NCI-H2171 (cell line): ENCODE measurements around the gene MX1.

Experiments
- DNase-seq: peaks from one replicate; lab custom pipeline; 2025; lab: John Stamatoyannopoulos, UW

Gene MX1

DNA sequence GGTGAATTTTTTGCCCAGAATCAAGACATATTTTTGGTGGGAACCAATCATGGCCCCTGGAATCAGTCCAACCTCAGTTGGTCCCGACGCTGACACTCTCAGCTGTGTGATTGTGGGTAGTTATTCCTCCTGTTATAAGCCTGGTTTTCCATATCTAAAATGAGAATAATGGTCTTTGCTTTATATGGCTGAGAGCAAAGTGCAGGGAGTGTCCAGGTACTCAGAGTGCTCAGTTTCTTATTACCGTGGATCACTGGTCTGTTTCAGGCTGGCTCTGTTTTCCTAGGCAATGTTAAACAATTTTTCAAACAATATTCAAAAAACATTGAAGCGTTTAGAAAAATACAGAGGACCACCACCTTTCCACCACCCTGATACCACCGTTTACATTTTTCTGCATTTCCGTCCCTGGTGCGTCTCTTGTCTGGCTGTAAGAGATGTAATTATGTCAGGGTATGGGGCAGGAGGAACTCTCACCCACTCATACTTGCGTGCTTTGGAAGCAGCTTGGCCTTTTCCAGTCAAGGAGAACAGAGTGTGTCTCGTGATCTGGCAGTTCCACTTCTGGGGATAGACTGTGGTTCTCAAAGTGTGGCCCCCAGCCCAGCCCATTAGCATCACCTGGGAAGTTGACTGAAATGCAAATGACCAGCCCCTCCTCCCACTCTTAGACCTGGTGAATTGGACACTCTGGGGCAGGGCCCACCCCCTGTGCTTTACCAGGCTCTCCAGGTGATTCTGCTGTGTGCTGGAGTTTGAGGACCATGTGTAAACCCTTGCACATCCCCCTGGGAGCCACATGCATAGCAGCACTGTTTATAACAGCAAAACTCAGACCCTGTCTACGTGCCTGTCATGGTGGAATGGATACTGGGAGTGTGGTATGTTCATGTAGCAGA is 6.8 kb downstream of the MX1 start:
- no peak for DNase-seq

DNA sequence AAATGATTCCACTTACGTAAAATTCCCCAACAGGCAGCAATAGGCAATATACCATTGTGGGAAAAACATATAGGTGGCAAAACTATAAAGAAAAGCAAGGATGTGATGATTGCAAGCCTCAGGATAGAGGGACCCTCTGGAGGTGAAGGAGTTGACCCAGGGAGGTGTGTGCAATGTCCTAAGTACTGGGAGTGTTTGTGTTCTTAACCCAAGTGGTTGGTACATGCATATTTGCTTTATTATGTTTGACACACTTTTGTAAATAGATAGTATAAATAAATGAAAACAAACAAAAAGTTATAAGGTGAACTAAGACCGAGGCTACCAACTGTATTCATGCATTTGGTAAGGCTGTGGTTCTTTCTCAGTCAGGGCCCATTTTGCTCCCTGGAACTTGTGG is 7.5 kb downstream of the MX1 start:
- DNase-seq: no peak

DNA sequence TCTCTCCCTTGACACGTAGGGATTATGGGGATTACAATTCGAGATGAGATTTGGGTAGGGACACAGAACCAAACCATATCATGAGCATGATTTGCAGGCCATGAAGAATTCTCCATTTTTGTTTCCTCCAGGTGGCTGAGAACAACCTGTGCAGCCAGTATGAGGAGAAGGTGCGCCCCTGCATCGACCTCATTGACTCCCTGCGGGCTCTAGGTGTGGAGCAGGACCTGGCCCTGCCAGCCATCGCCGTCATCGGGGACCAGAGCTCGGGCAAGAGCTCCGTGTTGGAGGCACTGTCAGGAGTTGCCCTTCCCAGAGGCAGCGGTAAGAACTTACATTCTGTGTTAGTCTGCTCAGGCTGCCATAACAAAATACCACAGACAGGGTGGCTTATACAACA is 9.7 kb downstream of the MX1 start:
- DNase-seq: no peak

DNA sequence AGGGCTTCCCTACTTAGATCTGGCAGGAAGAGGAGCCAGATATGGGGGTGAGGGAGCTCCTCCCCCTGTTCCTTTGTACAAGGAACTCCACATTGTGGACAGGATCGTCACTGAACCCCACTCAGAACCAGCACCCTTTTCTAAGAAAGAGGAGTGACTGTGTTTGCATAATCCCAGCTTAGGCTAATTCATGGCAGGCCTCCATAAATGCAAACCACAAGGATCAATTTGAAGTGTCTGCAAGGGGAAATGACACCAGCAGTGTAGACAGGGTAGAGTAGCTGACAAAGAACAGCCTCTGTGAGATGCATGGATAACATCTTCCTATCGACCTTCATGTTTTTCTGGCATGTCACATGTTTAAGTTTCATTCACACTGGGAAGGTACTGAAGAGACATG is 11.7 kb downstream of the MX1 start:
- no peak for DNase-seq

DNA sequence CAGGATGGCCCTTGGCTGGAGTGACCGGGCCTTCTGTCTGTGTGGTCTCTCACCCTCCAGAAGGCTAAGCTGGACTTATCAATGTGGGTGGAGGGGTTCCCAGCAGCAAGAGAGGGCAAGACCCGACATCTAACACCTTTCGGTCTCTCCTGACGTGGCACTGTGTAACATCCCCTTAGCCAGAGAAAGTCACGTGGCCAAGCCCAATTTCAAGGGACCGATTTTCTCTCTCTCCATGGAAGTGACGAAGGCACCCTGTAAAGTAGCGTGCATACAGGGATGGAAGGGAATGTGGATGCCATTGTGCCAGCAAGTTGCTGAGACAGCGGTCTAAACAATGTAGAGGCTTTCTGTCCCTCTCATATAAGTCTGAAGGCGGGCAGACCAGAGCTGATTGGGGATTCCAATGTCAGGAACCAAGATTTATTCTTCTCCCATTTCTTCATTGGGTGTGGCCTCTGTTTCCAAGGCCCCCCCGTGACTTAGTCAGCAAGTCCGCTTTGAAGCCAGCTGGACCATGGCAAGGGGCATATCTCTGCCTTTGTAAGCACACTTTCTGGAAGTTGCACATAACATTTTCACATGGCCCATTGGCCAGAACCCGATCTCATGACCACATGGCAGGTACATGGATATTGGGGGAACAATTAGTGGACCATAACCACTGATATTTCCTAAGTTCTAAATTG is 12.5 kb downstream of the MX1 start:
- no peak for DNase-seq

DNA sequence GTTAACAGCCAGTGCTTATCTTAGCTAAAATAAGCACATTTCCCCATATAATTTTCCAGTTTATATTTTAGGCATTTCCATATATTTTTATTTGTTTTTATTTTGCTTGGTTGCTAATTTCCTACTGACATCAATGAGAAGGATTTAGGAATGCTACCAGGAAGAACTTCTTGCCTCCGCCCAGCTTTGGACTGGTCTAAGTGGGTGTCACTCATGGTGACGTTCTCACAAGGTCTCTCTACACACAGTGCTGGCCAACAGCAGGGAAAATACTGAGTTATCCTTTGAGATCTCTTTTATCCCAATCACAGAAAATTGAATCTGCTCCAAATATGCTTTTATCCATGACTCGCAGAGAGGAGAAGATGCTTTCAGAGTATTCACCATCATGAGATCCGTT is 13.2 kb downstream of the MX1 start:
- no peak for DNase-seq

DNA sequence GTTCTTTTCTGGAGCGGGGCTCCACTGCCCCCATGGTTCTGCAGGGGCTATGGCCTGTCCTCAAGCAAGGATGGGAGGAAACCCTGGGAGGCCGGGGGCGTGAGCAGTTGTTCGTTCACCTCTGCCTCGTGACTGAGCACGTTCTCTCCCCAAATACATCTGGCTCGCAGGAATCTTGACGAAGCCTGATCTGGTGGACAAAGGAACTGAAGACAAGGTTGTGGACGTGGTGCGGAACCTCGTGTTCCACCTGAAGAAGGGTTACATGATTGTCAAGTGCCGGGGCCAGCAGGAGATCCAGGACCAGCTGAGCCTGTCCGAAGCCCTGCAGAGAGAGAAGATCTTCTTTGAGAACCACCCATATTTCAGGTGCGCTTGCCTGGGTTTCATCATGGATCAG is 15.5 kb downstream of the MX1 start:
- DNase-seq: no peak

DNA sequence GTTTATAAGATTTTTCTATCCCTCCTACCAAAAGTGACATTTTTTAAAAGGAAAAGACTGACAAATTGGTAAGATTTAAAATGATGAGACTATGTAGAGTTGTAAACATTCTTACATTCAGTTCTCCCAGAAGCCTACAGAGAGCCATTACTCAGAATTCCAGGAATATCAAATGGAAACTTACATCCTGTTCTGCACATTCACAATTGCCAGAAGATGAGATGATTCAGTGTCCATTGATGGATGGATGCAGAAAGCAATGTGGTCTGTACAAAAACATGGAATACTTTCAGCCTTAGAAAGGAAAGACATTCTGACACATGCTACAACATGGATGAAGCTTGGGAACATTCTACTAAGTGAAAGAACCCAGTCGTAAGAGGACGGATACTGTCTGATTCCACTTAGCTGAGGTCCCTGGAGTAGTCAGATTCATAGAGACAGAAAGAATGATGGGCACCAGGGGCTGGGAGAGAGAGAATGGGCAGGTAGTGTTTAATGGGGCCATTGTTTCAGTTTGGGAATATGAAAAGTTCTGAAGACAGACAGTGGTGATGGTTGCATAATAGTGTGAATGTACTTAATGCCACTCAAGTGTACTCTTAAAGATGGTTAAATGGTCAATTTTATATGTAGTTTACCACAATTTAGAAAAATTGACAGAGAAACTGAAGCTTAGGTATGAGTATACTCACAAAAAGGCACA is 16.6 kb downstream of the MX1 start:
- DNase-seq: no peak

DNA sequence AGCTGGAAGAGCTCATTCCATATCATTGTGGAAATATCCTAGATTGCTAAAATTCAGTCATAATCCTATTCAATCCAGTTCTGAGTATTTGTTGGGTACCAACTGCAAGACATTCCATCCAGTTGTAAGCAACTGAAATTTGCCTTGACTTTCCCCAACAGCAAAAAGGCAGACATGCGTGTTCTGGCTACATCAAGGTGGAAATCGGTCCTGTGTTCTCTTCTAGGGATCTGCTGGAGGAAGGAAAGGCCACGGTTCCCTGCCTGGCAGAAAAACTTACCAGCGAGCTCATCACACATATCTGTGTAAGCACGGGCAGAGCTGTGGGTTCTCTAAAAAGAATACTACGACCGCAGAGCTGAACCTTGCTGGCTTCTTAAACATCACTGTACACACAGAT is 17.5 kb downstream of the MX1 start:
- no peak for DNase-seq

DNA sequence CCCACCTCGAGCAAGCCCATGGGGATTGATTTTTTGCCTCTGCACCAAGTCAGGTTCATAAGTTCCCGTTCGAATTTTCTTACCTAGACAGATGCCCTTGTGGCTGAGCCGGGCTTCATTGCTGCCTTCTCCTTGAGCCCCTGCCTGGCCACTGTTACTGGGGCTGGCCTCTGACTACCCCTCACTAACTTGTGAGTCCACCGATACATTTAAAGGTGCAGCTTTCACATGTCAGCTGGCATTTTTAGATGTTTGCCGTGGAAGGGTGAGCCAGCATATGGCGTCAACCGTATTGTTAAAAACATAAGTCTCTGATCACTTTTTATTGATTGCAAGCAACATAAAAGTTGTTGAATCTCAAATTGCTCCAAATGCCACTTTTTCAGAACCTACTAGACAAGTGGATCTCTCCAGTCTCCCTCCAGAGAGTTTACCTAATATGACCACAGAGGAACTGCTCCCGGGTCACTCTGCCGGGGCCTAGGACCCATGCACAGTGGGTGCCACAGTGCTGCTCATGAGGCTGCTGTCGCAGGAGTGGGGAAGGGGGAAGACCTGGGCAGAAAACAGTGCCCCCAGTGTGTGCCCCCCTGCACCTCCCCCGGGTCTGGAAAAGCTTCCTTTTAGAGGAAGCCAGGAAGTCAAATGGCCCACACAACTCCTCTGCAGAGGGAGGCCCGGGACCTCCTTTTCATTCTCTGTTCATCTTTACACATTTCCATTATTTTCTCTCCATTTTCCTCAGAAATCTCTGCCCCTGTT is 18.8 kb downstream of the MX1 start:
- no peak for DNase-seq

DNA sequence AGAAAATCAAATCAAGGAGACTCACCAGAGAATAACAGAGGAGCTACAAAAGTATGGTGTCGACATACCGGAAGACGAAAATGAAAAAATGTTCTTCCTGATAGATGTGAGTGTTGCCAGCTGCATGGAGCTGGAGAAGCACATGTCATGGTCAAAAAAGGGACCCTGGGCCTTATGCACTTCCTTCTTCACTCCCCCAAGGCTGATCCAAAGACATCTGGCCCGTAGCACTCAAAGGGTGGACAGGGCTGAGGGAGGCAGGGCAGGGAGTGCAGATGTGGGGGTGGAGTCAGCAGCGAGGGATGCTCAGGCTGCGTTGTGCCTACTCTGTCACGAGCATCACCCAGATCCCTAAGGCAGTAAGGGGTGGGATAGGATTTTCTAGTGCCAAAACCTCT is 19.4 kb downstream of the MX1 start:
- DNase-seq: no peak

DNA sequence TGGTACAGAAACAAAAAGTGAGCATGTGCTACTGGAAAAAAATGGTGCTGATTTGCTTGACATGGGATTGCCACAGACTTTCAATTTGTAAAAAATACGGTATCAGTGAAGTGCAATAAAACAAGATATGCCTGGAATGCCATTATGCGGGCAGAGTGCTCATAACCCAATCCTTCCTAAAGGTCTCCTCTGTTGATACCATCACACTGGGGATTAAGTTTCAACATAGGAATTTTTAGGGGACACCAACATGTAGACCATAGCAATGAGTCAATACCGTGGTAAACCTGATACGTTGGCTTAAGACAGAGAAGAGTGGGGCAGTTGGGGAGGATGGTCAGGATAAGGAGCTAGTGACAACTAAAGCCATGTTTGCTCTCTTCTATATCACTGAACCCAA is 20.5 kb downstream of the MX1 start:
- DNase-seq: no peak

DNA sequence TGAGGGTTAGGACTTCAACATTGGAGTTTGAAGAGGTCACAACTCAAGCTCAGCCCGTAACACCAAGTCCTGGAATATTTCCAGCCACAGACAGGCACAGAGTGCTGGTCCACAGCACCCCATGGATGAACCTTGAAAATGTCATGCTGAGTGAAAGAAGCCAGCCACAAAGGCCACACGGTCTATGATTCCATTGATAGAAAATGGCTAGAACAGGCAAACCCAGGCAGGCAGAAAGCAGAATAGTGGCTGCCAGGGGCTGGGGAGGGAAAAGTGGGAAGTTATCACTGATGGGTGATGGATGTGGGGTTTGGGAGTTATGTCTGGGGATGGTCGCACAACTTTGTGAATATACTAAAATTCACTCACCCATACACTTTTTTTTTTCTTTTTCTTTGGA is 21.3 kb downstream of the MX1 start:
- DNase-seq: no peak

DNA sequence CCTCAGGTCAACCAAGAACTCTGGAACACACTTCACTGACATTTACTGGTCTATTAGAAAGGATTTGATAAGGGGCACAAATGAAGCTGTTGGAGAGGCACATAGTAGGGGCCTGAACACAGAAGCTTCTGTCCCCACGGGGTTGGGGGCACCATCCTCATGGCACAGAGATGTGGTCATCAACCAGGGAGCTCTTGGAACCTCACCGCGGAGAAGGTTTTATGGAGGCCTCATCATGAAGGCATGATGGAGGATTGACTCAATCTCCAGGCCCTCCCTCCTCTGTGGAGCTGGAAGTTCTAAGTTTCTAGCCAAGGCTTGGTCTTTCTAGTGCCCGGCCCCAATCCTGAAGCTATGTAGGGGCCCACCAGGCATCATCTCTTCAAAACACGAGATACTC is 23.6 kb downstream of the MX1 start:
- DNase-seq: no peak

DNA sequence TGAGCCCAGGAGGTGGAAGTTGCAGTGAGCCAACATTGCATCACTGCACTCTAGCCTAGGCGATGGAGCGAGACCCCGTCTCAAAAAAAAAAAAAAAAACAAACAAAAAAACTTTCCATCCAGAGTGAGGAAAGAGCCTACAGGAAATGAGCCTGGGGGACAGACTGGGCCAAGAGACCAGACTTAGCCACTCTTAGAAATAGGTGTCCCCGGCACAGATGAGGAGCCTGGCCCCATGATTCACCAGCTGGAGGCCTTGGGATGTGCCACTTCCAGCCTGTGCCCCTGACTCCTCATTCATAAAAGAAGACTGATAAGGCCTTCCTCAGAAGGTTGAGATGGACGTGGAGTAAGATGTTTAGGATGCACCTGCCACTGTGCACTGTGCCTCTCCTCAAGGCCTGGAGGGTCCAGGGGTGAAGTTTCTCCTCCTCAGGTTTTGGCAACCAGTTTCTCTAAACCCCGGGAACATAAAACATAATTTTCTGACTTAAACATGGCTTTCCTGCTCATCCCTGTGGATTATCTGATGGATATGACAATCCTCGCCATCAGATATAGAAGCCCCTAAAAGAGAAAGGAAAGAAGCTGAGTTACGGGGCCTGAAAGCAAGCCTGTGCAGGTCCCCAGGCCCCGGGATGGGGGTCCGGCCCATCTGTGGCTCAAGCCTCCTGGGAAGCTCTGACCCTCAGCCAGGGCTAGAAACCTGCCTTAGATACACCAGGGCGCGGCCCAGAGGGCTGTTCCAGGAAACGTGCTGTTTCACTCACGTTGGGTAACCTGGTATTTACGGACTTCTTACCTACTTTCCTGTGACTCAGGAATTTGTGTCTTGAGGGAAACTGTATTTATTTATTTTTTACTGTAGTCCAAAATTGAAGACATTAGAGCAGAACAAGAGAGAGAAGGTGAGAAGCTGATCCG is 26.0 kb downstream of the MX1 start:
- DNase-seq: no peak

DNA sequence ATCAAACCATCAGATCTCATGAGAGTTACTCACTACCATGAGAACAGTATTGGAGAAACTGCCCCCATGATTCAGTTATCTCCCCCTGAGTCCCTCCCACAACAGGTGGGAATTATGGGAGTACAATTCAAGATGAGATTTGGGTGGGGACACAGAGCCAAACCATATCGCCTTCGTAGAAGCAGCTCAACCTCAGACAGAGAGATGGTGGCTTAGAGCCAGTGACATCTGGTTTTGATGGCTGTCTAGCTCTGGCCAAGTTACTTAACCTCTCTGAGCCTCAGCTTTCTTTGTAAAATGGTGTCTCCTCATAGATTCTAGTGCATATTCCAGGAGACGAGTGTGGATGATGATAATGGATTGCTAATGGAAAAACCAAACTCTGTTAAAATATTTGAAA is 27.2 kb downstream of the MX1 start:
- DNase-seq: no peak

DNA sequence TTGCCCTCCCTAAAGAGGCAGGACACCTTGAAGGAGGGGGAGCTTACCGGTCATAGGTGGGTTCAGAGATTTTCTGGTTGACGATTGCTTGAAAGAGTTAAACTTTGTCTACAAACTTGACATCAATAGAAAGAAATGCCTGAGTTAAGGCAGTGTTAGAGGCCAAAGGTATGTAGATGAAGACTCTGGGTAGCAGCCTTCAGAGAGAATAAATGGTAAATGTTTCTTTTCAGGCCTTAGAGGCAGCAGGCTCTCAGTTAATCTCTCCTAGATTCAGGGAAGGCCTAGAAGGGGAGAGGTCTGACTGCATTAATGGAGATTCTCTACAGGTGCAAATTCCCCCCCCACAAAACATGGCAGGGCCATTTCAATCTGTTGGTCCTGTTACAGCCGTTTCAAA is 27.7 kb downstream of the MX1 start:
- DNase-seq: no peak

DNA sequence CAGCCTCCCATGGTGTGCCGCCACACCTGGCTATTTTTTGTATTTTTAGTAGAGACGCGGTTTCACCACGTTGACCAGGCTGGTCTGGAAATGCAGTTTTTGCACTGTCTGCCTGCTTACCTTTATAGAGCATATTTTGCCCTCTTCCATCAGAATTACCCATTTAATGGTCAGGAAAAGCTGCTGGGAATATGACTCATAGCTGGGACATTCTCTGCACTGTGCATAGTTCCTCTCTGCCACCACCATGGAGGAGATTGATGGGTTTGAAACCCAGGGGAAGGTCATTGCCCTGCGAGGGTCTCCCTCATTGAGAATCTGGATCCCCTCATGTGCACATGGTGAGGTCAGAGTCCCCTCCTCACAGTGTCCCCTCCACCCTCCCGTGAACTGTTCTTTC is 32.1 kb downstream of the MX1 start:
- DNase-seq: no peak

DNA sequence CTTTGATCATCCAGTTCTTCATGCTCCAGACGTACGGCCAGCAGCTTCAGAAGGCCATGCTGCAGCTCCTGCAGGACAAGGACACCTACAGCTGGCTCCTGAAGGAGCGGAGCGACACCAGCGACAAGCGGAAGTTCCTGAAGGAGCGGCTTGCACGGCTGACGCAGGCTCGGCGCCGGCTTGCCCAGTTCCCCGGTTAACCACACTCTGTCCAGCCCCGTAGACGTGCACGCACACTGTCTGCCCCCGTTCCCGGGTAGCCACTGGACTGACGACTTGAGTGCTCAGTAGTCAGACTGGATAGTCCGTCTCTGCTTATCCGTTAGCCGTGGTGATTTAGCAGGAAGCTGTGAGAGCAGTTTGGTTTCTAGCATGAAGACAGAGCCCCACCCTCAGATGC is 32.5 kb downstream of the MX1 start:
- no peak for DNase-seq

DNA sequence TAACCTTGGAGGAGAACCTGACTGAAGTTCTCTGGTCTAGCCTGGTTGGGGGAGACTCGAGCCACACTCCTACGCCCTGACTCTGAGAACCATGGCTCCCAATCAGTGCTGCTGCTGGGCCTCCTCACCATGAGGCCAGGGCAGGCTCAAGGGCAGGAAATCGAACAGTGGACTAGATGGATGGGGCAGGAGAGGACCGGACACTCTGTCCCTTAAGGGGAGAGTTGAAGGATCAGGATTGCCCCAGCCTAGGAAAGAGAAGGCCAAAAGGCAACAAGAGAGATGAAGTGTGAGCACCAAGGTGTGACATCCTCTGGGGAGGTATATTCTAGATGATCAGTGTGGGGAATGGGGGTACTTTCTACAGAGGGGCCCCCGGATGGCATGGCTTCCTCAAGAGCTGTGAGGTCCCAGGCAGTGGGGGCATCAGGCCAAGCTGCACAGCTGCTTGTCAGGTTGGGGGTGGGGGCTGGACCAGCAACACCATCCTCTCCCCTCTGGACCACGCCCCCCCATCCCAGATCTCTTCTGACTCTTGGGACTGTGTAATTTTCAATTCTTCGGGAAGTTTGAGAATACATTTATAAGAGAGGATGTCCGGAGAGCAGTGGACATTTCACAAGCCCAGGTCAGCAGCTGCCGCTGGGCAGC is 34.0 kb downstream of the MX1 start:
- DNase-seq: no peak
